K562 (cell line): ENCODE results near the gene POLR3E. TPM values are rescaled to one million over a fixed set of nuclear protein-coding genes. Genes with fewer than 3 reads are reported as not detected.
A peak's percentile ranks its signal among the peaks of the same experiment; 100 is the strongest.

Experiments
- ADNP ChIP-seq: fragments of 200-800 bp; sonication (Bioruptor generic); IDR thresholded peaks from 2 replicates; pipeline ENCODE4 v1.6.1; 2016; ENCODE audit warnings: missing genetic modification characterization, missing compliant biosample characterization
- ATF3 ChIP-seq, 2 experiments: fragments of 450-650 bp in 1 of 2; sonication (generic) in 1 of 2; formaldehyde crosslinking in 1 of 2; IDR thresholded peaks in 1 of 2; conservative IDR thresholded peaks in 1 of 2; 2 replicates each; pipeline versions ENCODE4 v1.6.1 to v1.8.1; 2016 to 2023; ENCODE audit warnings: mild to moderate bottlenecking in 2 of 2, moderate library complexity in 2 of 2, inconsistent platforms in 1 of 2, missing genetic modification reagents in 1 of 2
- CBX1 ChIP-seq: sonication (generic); IDR thresholded peaks from 2 replicates; pipeline ENCODE4 v1.6.1; 2016; ENCODE audit warnings: antibody characterized with exemption, low read depth, mild to moderate bottlenecking
- CBX8 ChIP-seq: fragments of 200-600 bp; sonication (generic); IDR thresholded peaks from 2 replicates; pipeline ENCODE4 v1.6.1; 2012; ENCODE audit warnings: borderline replicate concordance, mixed run types, low read depth, mild to moderate bottlenecking, moderate library complexity, mixed read lengths, low read length, control low read depth, inconsistent platforms; ENCODE audit not compliant: poor library complexity, severe bottlenecking; ENCODE audit errors: extremely low read depth
- CXXC5 ChIP-seq: fragments of 250-450 bp; sonication (Bioruptor Pico); IDR thresholded peaks from 2 replicates; pipeline ENCODE4 v1.8.0; 2022; ENCODE audit warnings: inconsistent platforms, mild to moderate bottlenecking, moderate library complexity
- ELK1 ChIP-seq: sonication (generic); formaldehyde crosslinking; IDR thresholded peaks from 2 replicates; pipeline ENCODE4 v1.8.1; 2022; ENCODE audit warnings: missing genetic modification reagents
- FOSL1 ChIP-seq: fragments of 200-800 bp; sonication (Bioruptor generic); conservative IDR thresholded peaks from 2 replicates; pipeline ENCODE4 v1.6.1; 2016; ENCODE audit warnings: missing genetic modification characterization, missing compliant biosample characterization
- HCFC1 ChIP-seq: IDR thresholded peaks from 2 replicates; pipeline ENCODE4 v1.6.1; 2012; ENCODE audit warnings: low read depth, low read length, improper control_type of control experiment
- JUND ChIP-seq, 2 experiments: IDR thresholded peaks; 2 replicates in 1 of 2; 3 replicates in 1 of 2; pipeline ENCODE4 v1.6.1; 2011; ENCODE audit warnings: borderline replicate concordance in 2 of 2, low read depth in 2 of 2, low read length in 2 of 2, improper control_type of control experiment in 1 of 2, missing biosample characterization in 1 of 2, missing genetic modification characterization in 1 of 2, missing genetic modification reagents in 1 of 2
- LEF1 ChIP-seq: fragments of 450-650 bp; IDR thresholded peaks from 2 replicates; pipeline ENCODE4 v1.6.1; 2016; ENCODE audit warnings: mild to moderate bottlenecking
- MLLT1 ChIP-seq, 2 experiments: fragments of 450-650 bp; IDR thresholded peaks; 2 replicates each; pipeline ENCODE4 v1.6.1; 2016
- MYC ChIP-seq, 2 experiments: fragments of 250-450 bp in 1 of 2; sonication (Bioruptor Pico) in 1 of 2; IDR thresholded peaks; 2 replicates each; pipeline versions ENCODE4 v1.5.1 to v1.6.1; 2012 to 2021; ENCODE audit warnings: low read depth in 2 of 2, borderline replicate concordance in 1 of 2, improper control_type of control experiment in 1 of 2, low read length in 1 of 2, mild to moderate bottlenecking in 1 of 2, moderate library complexity in 1 of 2
- NCOA2 ChIP-seq, 2 experiments: fragments of 450-650 bp; IDR thresholded peaks; 2 replicates each; pipeline ENCODE4 v1.6.1; 2018; ENCODE audit warnings: mild to moderate bottlenecking in 2 of 2, moderate library complexity in 1 of 2; ENCODE audit not compliant: partially characterized antibody in 2 of 2
- NEUROD1 ChIP-seq: fragments of 150-350 bp; IDR thresholded peaks from 2 replicates; pipeline ENCODE4 v1.6.1; 2014; ENCODE audit warnings: borderline replicate concordance, low read length, low read depth; ENCODE audit not compliant: partially characterized antibody
- RHOXF2B ChIP-seq: fragments of 250-450 bp; sonication (Bioruptor Pico); conservative IDR thresholded peaks from 2 replicates; pipeline ENCODE4 v1.5.1; 2021
- SMAD3 ChIP-seq: fragments of 450-650 bp; formaldehyde crosslinking; conservative IDR thresholded peaks from 2 replicates; pipeline ENCODE4 v1.4.0; 2020; ENCODE audit warnings: mild to moderate bottlenecking
- SOX6 ChIP-seq: fragments of 450-650 bp; IDR thresholded peaks from 2 replicates; pipeline ENCODE4 v1.6.1; 2014; ENCODE audit warnings: mild to moderate bottlenecking
- TRIM24 ChIP-seq, 2 experiments: fragments of 450-650 bp; IDR thresholded peaks; 2 replicates each; pipeline ENCODE4 v1.6.1; 2016
- ZFPM2 ChIP-seq: fragments of 250-450 bp; sonication (Bioruptor Pico); IDR thresholded peaks from 2 replicates; pipeline ENCODE4 v1.5.1; 2022; ENCODE audit warnings: mild to moderate bottlenecking
- ZNF175 ChIP-seq: fragments of 200-800 bp; sonication (Bioruptor generic); IDR thresholded peaks from 2 replicates; pipeline ENCODE4 v1.6.1; 2016; ENCODE audit warnings: low read depth, mild to moderate bottlenecking, missing genetic modification characterization, missing compliant biosample characterization
- ZNF239 ChIP-seq: fragments of 250-450 bp; sonication (Bioruptor Pico); IDR thresholded peaks from 2 replicates; pipeline ENCODE4 v1.4.0; 2020; ENCODE audit warnings: mild to moderate bottlenecking
- ZNF277 ChIP-seq: fragments of 250-450 bp; sonication (Bioruptor Pico); IDR thresholded peaks from 2 replicates; pipeline ENCODE4 v1.8.0; 2022; ENCODE audit warnings: inconsistent platforms, mild to moderate bottlenecking, moderate library complexity, borderline replicate concordance
- polyA plus RNA-seq, 8 experiments: library from polyadenylated mRNA; depleted of rRNA in 4 of 8; stranded (reverse) in 5 of 8; unstranded in 3 of 8; fragments of >200 nt; fragmentation: Nextera tagmentation in 2 of 8; fragmentation: Illumina TruSeq in 1 of 8; extraction: Ambion mirVana in 2 of 8; extraction: Trizol in 1 of 8; gene quantifications; 2 replicates each; pipeline versions ENCODE4 v1.2.1 to v1.2.3, GENCODE V29; 2011 to 2014; ENCODE audit warnings: inconsistent platforms in 1 of 8, missing spikeins in 1 of 8
- total RNA-seq, 7 experiments: library from RNA; depleted of rRNA in 6 of 7; stranded (reverse); fragments of >200 nt in 6 of 7; fragmentation: Illumina TruSeq in 2 of 7; extraction: Trizol in 2 of 7; gene quantifications; 2 replicates each; pipeline versions ENCODE4 v1.2.1 to v1.2.3, GENCODE V29; 2011 to 2021; ENCODE audit warnings: low replicate concordance in 1 of 7

The POLR3E gene
- total and polyA plus RNA-seq, 9 of the 15 experiments (the other 6 are each of a cell fraction or from before 2014, with no cell fraction given) = 17.7 to 151 (median 82.6) TPM

- TF ChIP-seq ZNF277 (CRISPR knock-in tag) (no peak), ZNF175 (CRISPR knock-in tag) (peak; percentile 56; the same call in 1 of the 2 replicates), NEUROD1 (peak; percentile 32), ADNP (tag) (no peak), MLLT1 (IDR thresholded peaks at IDR 0.05) (no peak), ELK1 (CRISPR knock-in tag) (no peak), FOSL1 (tag) (peak; percentile 51), CXXC5 (CRISPR knock-in tag) (peak; percentile 43; the same call in 1 of the 2 replicates), TRIM24 (IDR thresholded peaks at IDR 0.05) (peak; percentile 54 to 65; a peak in 2 of 4 replicates), JUND (IDR thresholded peaks at IDR 0.05; ENCODE audit: borderline replicate concordance, low read depth, low read length) (peak; percentile 85), JUND (tag; IDR thresholded peaks at IDR 0.05; ENCODE audit: borderline replicate concordance, low read depth, low read length) (peak; percentile 70; the same call in 1 of the 3 replicates), NCOA2 (IDR thresholded peaks at IDR 0.05; ENCODE audit: partially characterized antibody in 2 of 2) (no peak), HCFC1 (0 out of 2 replicates have a peak, but pooled peaks have one; percentile 9), ZFPM2 (no peak), ZNF239 (CRISPR knock-in tag) (peak; percentile 14; the same call in 1 of the 2 replicates), CBX8 (no peak), SOX6 (0 out of 2 replicates have a peak, but pooled peaks have one; percentile 14), RHOXF2B (no peak), MYC (IDR thresholded peaks at IDR 0.05; ENCODE audit: low read depth, low read length) (peak; percentile 77; the same call in 1 of the 2 replicates), MYC (CRISPR knock-in tag; IDR thresholded peaks at IDR 0.05; ENCODE audit: borderline replicate concordance, low read depth) (no peak; the same call in 1 of the 2 replicates), CBX1 (no peak), ATF3 (IDR thresholded peaks at IDR 0.05) (peak; percentile 97), ATF3 (CRISPR knock-in tag; conservative IDR thresholded peaks at IDR 0.05) (no peak), SMAD3 (CRISPR knock-in tag) (0 out of 2 replicates have a peak, but pooled peaks have one; percentile 5), LEF1 (peak; percentile 48; the same call in 1 of the 2 replicates)
These were observed 5.3 kb upstream of the POLR3E start (continued) for GRCh38 chr16:22291860-22292318.
